ENCODE measurements around the gene MFAP1.
"Not testable (repeated sequence)": the region's sequence is repeated elsewhere in the genome, so short reads cannot be mapped to it uniquely, and the experiment has no call there.

The MFAP1 gene

DNA sequence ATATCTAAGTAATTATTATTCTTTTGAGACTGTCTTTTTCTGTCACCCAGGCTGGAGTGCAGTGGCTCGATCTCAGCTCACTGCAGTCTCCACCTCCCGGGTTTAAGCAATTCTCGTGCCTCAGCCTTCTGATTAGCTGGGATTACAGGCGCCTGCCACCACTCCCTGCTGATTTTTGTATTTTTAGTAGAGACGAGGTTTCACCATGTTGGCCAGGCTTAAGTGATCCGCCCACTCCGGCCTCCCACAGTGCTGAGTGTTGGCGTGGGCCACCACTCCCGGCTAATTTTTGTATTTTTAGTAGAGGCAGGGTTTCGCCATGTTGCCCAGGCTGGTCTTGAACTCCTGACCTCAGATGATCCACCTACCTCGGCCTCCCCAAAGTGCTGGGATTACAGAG, 815 bp upstream of the MFAP1 start:
- peaks cover 1 to 41% (median 33%) of the 10 kb centered on the region in 5 donors for H3K4me1 ChIP-seq (ENCODE audit: control insufficient read depth in 5 of 5, insufficient read depth in 5 of 5, low read length in 5 of 5)
- H3K9me3 ChIP-seq (ENCODE audit: control insufficient read depth in 5 of 5, low read length in 5 of 5); H3K27me3 ChIP-seq (ENCODE audit: control insufficient read depth in 5 of 5, insufficient read depth in 4 of 5, low read length in 5 of 5); H3K27ac ChIP-seq (ENCODE audit: low read depth, low read length); H3K4me3 ChIP-seq (ENCODE audit: low read depth in 1 of 5, low read length in 5 of 5); H3K36me3 ChIP-seq (ENCODE audit: control insufficient read depth in 5 of 5, insufficient read depth in 5 of 5, low read length in 5 of 5); H3K9ac ChIP-seq (ENCODE audit: low read length in 5 of 5): not testable (repeated sequence)

GRCh38 chr15:43821505-43821904, 3.0 kb downstream of the MFAP1 start:
- H3K27ac ChIP-seq (ENCODE audit: low read depth, low read length) = no peak overlapping the region
- no peak overlapping the region for H3K4me3 ChIP-seq (ENCODE audit: low read depth in 1 of 5, low read length in 5 of 5)
- no peaks in the 10 kb centered on the region for H3K27me3 ChIP-seq (ENCODE audit: control insufficient read depth in 5 of 5, insufficient read depth in 4 of 5, low read length in 5 of 5)
- H3K4me1 ChIP-seq (ENCODE audit: control insufficient read depth in 5 of 5, insufficient read depth in 5 of 5, low read length in 5 of 5) = peaks cover 1 to 28% (median 23%) of the 10 kb centered on the region in 5 donors
- H3K9ac ChIP-seq (ENCODE audit: low read length in 5 of 5) = no peak overlapping the region
- H3K36me3 ChIP-seq (ENCODE audit: control insufficient read depth in 5 of 5, insufficient read depth in 5 of 5, low read length in 5 of 5) = peaks cover 5 to 14% (median 12%) of the 10 kb centered on the region in 5 donors
- H3K9me3 ChIP-seq (ENCODE audit: control insufficient read depth in 5 of 5, low read length in 5 of 5) = no peaks in the 10 kb centered on the region

GRCh38 chr15:43815064-43815463, 9.4 kb downstream of the MFAP1 start:
- H3K9ac ChIP-seq (ENCODE audit: low read length in 5 of 5); H3K27me3 ChIP-seq (ENCODE audit: control insufficient read depth in 5 of 5, insufficient read depth in 4 of 5, low read length in 5 of 5); H3K4me1 ChIP-seq (ENCODE audit: control insufficient read depth in 5 of 5, insufficient read depth in 5 of 5, low read length in 5 of 5); H3K9me3 ChIP-seq (ENCODE audit: control insufficient read depth in 5 of 5, low read length in 5 of 5); H3K4me3 ChIP-seq (ENCODE audit: low read depth in 1 of 5, low read length in 5 of 5); H3K27ac ChIP-seq (ENCODE audit: low read depth, low read length): not testable (repeated sequence)
- peaks cover 32 to 56% (median 52%) of the 10 kb centered on the region in 5 donors for H3K36me3 ChIP-seq (ENCODE audit: control insufficient read depth in 5 of 5, insufficient read depth in 5 of 5, low read length in 5 of 5)

GRCh38 chr15:43808960-43809678, 15.4 kb downstream of the MFAP1 start:
- Histone ChIP-seq H3K4me1 (ENCODE audit: control insufficient read depth in 5 of 5, insufficient read depth in 5 of 5, low read length in 5 of 5) (no peaks in the 10 kb centered on the region), H3K4me3 (ENCODE audit: low read depth in 1 of 5, low read length in 5 of 5) (no peak overlapping the region), H3K27me3 (ENCODE audit: control insufficient read depth in 5 of 5, insufficient read depth in 4 of 5, low read length in 5 of 5) (no peaks in the 10 kb centered on the region), H3K9me3 (ENCODE audit: control insufficient read depth in 5 of 5, low read length in 5 of 5) (no peaks in the 10 kb centered on the region), H3K36me3 (ENCODE audit: control insufficient read depth in 5 of 5, insufficient read depth in 5 of 5, low read length in 5 of 5) (peaks cover 39 to 92% (median 77%) of the 10 kb centered on the region in 5 donors), H3K27ac (ENCODE audit: low read depth, low read length) (no peak overlapping the region), H3K9ac (ENCODE audit: low read length in 5 of 5) (no peak overlapping the region)

- Histone ChIP-seq H3K4me3 (ENCODE audit: low read depth in 1 of 5, low read length in 5 of 5) (no peak overlapping the region), H3K27ac (ENCODE audit: low read depth, low read length) (no peak overlapping the region), H3K9me3 (ENCODE audit: control insufficient read depth in 5 of 5, low read length in 5 of 5) (no peaks in the 10 kb centered on the region), H3K27me3 (ENCODE audit: control insufficient read depth in 5 of 5, insufficient read depth in 4 of 5, low read length in 5 of 5) (no peaks in the 10 kb centered on the region), H3K36me3 (ENCODE audit: control insufficient read depth in 5 of 5, insufficient read depth in 5 of 5, low read length in 5 of 5) (peaks cover 40 to 88% (median 73%) of the 10 kb centered on the region in 5 donors), H3K9ac (ENCODE audit: low read length in 5 of 5) (no peak overlapping the region), H3K4me1 (ENCODE audit: control insufficient read depth in 5 of 5, insufficient read depth in 5 of 5, low read length in 5 of 5) (no peaks in the 10 kb centered on the region)
These were observed 16.0 kb downstream of the MFAP1 start for GRCh38 chr15:43808435-43808950.

DNA sequence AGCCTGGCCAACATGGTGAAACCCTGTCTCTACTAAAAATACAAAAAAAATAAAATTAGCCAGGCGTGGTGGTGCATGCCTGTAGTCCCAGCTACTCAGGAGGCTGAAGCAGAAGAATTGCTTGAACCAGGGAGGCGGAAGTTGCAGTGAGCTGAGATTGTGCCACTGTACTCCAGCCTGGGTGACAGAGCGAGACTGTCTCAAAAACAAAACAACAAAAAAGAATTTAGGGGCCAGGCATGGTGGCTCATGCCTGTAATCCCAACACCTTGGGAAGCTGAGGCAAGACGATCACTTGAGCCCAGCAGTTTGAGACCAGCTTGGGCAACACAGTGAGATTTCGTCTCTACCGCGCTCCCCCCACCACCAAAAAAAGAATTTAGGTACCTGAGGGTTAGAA, 21.8 kb downstream of the MFAP1 start:
- not testable (repeated sequence) for H3K27ac ChIP-seq (ENCODE audit: low read depth, low read length)
- H3K36me3 ChIP-seq (ENCODE audit: control insufficient read depth in 5 of 5, insufficient read depth in 5 of 5, low read length in 5 of 5) = peaks cover 22 to 66% (median 53%) of the 10 kb centered on the region in 5 donors

DNA sequence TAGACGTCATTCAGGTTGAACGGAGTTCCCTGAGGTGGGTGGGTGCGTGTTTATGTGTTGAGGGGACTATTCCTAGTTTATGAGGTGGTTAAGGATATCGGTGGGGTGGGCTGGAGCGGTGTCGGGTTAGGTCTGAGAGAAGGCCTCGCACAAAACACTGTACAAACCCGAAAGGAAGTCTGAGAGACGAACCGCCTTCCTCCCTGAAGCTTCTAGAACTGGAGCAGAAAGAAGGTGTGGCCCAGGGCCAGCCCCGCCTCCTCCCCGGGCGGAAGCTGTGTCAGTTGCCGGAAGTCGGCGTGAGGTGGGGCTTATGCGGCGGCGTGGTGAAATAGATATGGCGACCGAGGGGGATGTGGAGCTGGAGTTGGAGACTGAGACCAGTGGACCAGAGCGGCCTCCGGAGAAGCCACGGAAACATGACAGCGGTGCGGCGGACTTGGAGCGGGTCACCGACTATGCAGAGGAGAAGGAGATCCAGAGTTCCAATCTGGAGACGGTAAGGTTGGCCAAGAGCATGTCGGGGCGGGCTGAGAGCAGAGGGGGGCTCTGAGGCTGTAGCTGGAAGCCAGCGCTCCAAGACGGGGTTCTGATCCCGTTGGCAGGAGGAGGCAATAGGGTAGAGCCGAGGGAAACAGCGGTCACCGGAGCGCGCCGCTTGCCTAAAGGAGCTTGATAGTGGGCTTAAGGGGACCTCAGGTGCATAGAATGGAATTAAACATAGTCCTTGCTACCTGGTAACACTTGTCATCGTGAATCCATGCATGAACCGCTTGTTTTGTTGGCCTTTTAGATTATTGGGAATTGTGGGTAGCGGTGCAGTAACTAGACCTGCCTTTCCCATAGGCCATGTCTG, 24.0 kb downstream of the MFAP1 start, which contains the start of gene HYPK:
Gene HYPK, plus strand, starts transcription at position 314 of the 856 bp plus-strand sequence. Its CDS starts 24 bp downstream, at position 338.
- peaks cover 0 to 55% (median 28%) of the 10 kb centered on the region in 5 donors for H3K4me1 ChIP-seq (ENCODE audit: control insufficient read depth in 5 of 5, insufficient read depth in 5 of 5, low read length in 5 of 5)
- no peaks in the 10 kb centered on the region for H3K9me3 ChIP-seq (ENCODE audit: control insufficient read depth in 5 of 5, low read length in 5 of 5)
- peak within 1 kb of the TSS; percentile 85 to 99 (median 91) for H3K9ac ChIP-seq (ENCODE audit: low read length in 5 of 5)
- peak within 1 kb of the TSS; percentile 90 to 98 (median 93) for H3K4me3 ChIP-seq (ENCODE audit: low read depth in 1 of 5, low read length in 5 of 5)
- H3K27me3 ChIP-seq (ENCODE audit: control insufficient read depth in 5 of 5, insufficient read depth in 4 of 5, low read length in 5 of 5) = no peaks in the 10 kb centered on the region
- H3K27ac ChIP-seq (ENCODE audit: low read depth, low read length) = peak within 1 kb of the TSS; percentile 99
- peaks cover 24 to 66% (median 50%) of the 10 kb centered on the region in 5 donors for H3K36me3 ChIP-seq (ENCODE audit: control insufficient read depth in 5 of 5, insufficient read depth in 5 of 5, low read length in 5 of 5)

More for the DNA sequence above, 21.8 kb downstream of the MFAP1 start:
- H3K4me1 ChIP-seq (ENCODE audit: control insufficient read depth in 5 of 5, insufficient read depth in 5 of 5, low read length in 5 of 5) = peaks cover 0 to 36% (median 25%) of the 10 kb centered on the region in 5 donors
- H3K4me3 ChIP-seq (ENCODE audit: low read depth in 1 of 5, low read length in 5 of 5); H3K9me3 ChIP-seq (ENCODE audit: control insufficient read depth in 5 of 5, low read length in 5 of 5); H3K9ac ChIP-seq (ENCODE audit: low read length in 5 of 5); H3K27me3 ChIP-seq (ENCODE audit: control insufficient read depth in 5 of 5, insufficient read depth in 4 of 5, low read length in 5 of 5): not testable (repeated sequence)

DNA sequence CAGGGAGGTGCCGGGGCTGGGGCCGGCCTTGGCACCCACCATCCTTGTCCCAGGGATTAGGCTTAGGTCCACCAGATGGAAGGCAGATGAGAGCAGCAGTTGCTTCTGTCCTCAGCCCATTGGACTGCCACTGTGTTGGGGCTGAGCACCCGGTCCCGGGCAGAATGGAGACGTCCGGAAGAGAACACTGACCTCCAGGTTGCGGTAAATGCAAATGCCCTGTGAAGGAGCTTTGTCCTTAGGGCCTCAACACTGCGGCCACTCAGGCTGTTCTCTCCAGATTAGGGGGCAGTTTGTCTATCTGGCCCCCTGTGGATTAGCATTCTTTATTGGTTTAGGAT, 24.6 kb downstream of the MFAP1 start, which contains the start of gene SERINC4:
Gene SERINC4, minus strand, starts transcription at position 276 of the 341 bp plus-strand sequence. Its CDS starts 234 bp downstream, at position 42.
- Histone ChIP-seq H3K4me1 (ENCODE audit: control insufficient read depth in 5 of 5, insufficient read depth in 5 of 5, low read length in 5 of 5) (peaks cover 0 to 61% (median 34%) of the 10 kb centered on the region in 5 donors), H3K9me3 (ENCODE audit: control insufficient read depth in 5 of 5, low read length in 5 of 5) (no peaks in the 10 kb centered on the region), H3K36me3 (ENCODE audit: control insufficient read depth in 5 of 5, insufficient read depth in 5 of 5, low read length in 5 of 5) (peaks cover 20 to 66% (median 50%) of the 10 kb centered on the region in 5 donors)

DNA sequence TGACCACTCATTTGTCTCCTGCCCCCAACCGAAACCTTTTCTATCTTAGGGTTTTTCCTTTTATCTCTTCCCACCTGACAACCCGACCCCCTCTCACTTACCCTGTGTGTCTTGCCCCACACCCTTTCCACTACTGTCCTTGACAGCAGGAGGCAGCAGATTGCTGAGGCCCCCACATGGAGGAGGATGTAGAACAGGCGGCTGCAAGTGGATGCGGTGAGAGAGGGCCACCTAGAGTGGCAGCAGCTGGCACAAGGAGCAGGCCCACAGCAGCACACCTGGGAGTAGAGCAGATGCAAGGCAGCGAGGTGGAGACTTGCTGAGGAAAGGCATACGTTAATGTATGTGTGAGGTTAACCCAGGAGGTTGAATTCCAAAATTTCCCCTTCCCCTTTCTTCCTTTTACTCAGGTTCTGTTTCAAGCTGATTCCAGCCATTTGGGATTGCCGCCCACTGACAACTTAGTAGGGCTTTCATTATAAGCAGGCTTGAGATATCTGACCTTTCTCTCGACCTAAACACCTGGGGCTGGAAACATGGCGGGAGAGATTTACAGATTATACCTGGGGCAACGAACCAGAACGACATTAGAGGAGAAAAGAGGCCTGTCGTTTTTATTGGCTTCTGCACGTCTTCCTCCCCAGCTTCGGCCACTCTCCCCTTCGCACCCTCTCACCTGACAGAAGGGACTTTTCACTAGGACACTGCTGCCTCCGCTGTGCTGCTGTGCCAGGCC, 25.1 kb downstream of the MFAP1 start:
- H3K36me3 ChIP-seq (ENCODE audit: control insufficient read depth in 5 of 5, insufficient read depth in 5 of 5, low read length in 5 of 5) = peaks cover 15 to 66% (median 50%) of the 10 kb centered on the region in 5 donors
- peak overlapping the region; percentile 99 for H3K27ac ChIP-seq (ENCODE audit: low read depth, low read length)
- H3K9ac ChIP-seq (ENCODE audit: low read length in 5 of 5) = peak overlapping the region in 3 of 5 donors; percentile 91 to 99 (median 97)
- H3K4me1 ChIP-seq (ENCODE audit: control insufficient read depth in 5 of 5, insufficient read depth in 5 of 5, low read length in 5 of 5) = peaks cover 4 to 66% (median 39%) of the 10 kb centered on the region in 5 donors
- no peaks in the 10 kb centered on the region for H3K9me3 ChIP-seq (ENCODE audit: control insufficient read depth in 5 of 5, low read length in 5 of 5)
- H3K27me3 ChIP-seq (ENCODE audit: control insufficient read depth in 5 of 5, insufficient read depth in 4 of 5, low read length in 5 of 5) = no peaks in the 10 kb centered on the region
- peak overlapping the region in 2 of 5 donors; percentile 90 to 92 for H3K4me3 ChIP-seq (ENCODE audit: low read depth in 1 of 5, low read length in 5 of 5)

More for the DNA sequence above, 24.6 kb downstream of the MFAP1 start, which contains the start of gene SERINC4:
- H3K27ac ChIP-seq (ENCODE audit: low read depth, low read length) = peak within 1 kb of the TSS; percentile 99
- H3K4me3 ChIP-seq (ENCODE audit: low read depth in 1 of 5, low read length in 5 of 5) = peak within 1 kb of the TSS; percentile 90 to 98 (median 93)
- H3K9ac ChIP-seq (ENCODE audit: low read length in 5 of 5) = peak within 1 kb of the TSS; percentile 85 to 99 (median 91)
- no peaks in the 10 kb centered on the region for H3K27me3 ChIP-seq (ENCODE audit: control insufficient read depth in 5 of 5, insufficient read depth in 4 of 5, low read length in 5 of 5)

All from subcutaneous abdominal adipose tissue (tissue), 5 donors.